Mammary epithelial cell (primary cell): ENCODE data around the gene NKPD1.

Experiments
- CTCF ChIP-seq, 2 donors: IDR thresholded peaks in 1 of 2; conservative IDR thresholded peaks in 1 of 2; 2 replicates each; pipeline ENCODE4 v1.5.1; 2011 to 2012; ENCODE audit warnings: inconsistent platforms in 2 of 2, low read length in 2 of 2, mild to moderate bottlenecking in 2 of 2, control low read depth in 1 of 2, low read depth in 1 of 2; ENCODE audit not compliant: insufficient read depth in 1 of 2; ENCODE audit errors: extremely low read depth in 1 of 2
- EZH2 ChIP-seq: IDR thresholded peaks from 2 replicates; pipeline ENCODE4 v1.6.1; 2012; ENCODE audit warnings: low read length, inconsistent platforms, borderline replicate concordance

- peak; percentile 39 to 47 for TF ChIP-seq CTCF (conservative IDR thresholded peaks at IDR 0.05 in 1 of 2, IDR thresholded peaks at IDR 0.05 in 1 of 2; ENCODE audit: extremely low read depth in 1 of 2, insufficient read depth in 1 of 2, low read depth in 1 of 2, low read length in 2 of 2)
- no peak for TF ChIP-seq EZH2
These were observed 39.8 kb upstream of the NKPD1 start for GRCh38 chr19:45200568-45200967.
